Sigmoid colon (tissue), 4 donors: ENCODE results near the gene ARHGAP28.

Experiments
- EP300 ChIP-seq, 4 donors: sonication (generic); formaldehyde crosslinking; IDR thresholded peaks; one replicate each; pipeline ENCODE4 v1.6.1; 2017; ENCODE audit warnings: antibody characterized with exemption in 4 of 4
- POLR2A ChIP-seq, 2 donors: fragments of 450-650 bp; IDR thresholded peaks; one replicate each; pipeline ENCODE4 v1.6.1; 2016; ENCODE audit warnings: antibody characterized with exemption in 2 of 2, mild to moderate bottlenecking in 2 of 2, moderate library complexity in 2 of 2
- TF ChIP-seq, protein P1 (sequence below), 4 experiments: fragments of 450-650 bp in 3 of 4; fragments of 200-600 bp in 1 of 4; IDR thresholded peaks; one replicate each; pipeline ENCODE4 v1.5.1; 2016 to 2019; ENCODE audit warnings: antibody characterized with exemption in 4 of 4, mild to moderate bottlenecking in 3 of 4, moderate library complexity in 2 of 4

- TF ChIP-seq POLR2A (IDR thresholded peaks at IDR 0.05) (no peak), EP300 (IDR thresholded peaks at IDR 0.05) (no peak)
- TF ChIP-seq, protein P1, sequence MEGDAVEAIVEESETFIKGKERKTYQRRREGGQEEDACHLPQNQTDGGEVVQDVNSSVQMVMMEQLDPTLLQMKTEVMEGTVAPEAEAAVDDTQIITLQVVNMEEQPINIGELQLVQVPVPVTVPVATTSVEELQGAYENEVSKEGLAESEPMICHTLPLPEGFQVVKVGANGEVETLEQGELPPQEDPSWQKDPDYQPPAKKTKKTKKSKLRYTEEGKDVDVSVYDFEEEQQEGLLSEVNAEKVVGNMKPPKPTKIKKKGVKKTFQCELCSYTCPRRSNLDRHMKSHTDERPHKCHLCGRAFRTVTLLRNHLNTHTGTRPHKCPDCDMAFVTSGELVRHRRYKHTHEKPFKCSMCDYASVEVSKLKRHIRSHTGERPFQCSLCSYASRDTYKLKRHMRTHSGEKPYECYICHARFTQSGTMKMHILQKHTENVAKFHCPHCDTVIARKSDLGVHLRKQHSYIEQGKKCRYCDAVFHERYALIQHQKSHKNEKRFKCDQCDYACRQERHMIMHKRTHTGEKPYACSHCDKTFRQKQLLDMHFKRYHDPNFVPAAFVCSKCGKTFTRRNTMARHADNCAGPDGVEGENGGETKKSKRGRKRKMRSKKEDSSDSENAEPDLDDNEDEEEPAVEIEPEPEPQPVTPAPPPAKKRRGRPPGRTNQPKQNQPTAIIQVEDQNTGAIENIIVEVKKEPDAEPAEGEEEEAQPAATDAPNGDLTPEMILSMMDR (IDR thresholded peaks at IDR 0.05) = no peak
Measured at GRCh38 chr18:6891788-6892187, 162.3 kb downstream of the ARHGAP28 start.
